SK-N-SH (cell line): ENCODE results near the gene PHLPP1. TPM values are rescaled to one million over a fixed set of nuclear protein-coding genes. Genes with fewer than 3 reads are reported as not detected.

ENCODE experiments used
- CTCF ChIA-PET: fragments of 300-600, 350-600 bp; formaldehyde crosslinking; extraction: SDS; loops from one replicate; lab custom pipeline; 2021; lab: Yijun Ruan, JAX
- POLR2A ChIA-PET: fragments of 350-600 bp; sonication (Branson Sonifier 250); formaldehyde crosslinking; extraction: SDS; loops from one replicate; lab custom pipeline; 2020; ENCODE audit warnings: antibody characterized with exemption, inconsistent platforms; lab: Yijun Ruan, JAX
- DNase-seq: peaks from one replicate; pipeline ENCODE4 v3.0.0; 2012
- H2AFZ ChIP-seq: fragments of 200-600 bp; sonication (generic); 2 replicates; pipeline ENCODE4 v1.8.1; 2016; ENCODE audit warnings: antibody characterized with exemption, mild to moderate bottlenecking, low read depth
- H3F3A ChIP-seq: fragments of 200-600 bp; sonication (generic); replicated peaks from 2 replicates; pipeline ENCODE3; 2016; ENCODE audit warnings: antibody characterized with exemption, mild to moderate bottlenecking; ENCODE audit not compliant: insufficient read depth
- H3K27ac ChIP-seq, 2 experiments: fragments of 200-500 bp in 1 of 2; fragments of 200-600 bp in 1 of 2; sonication (Bioruptor generic) in 1 of 2; sonication (generic), shearing (Covaris generic) in 1 of 2; 2 replicates each; pipeline versions ENCODE4 v1.5.1 to v1.6.1; 2014 to 2016; ENCODE audit warnings: low read depth in 2 of 2, inconsistent platforms in 1 of 2, low read length in 1 of 2, mild to moderate bottlenecking in 1 of 2, mixed read lengths in 1 of 2
- H3K27me3 ChIP-seq: fragments of 200-600 bp; sonication (generic), shearing (Covaris generic); 2 replicates; pipeline ENCODE4 v1.6.1; 2016; ENCODE audit warnings: mixed run types; ENCODE audit not compliant: insufficient read depth
- H3K36me3 ChIP-seq, 2 experiments: fragments of 200-500 bp in 1 of 2; fragments of 200-600 bp in 1 of 2; sonication (Bioruptor generic) in 1 of 2; sonication (generic) in 1 of 2; replicated peaks in 1 of 2; 2 replicates each; pipeline versions ENCODE3 to v1.5.1; 2014 to 2016; ENCODE audit warnings: low read length in 1 of 2, mild to moderate bottlenecking in 1 of 2; ENCODE audit not compliant: insufficient read depth in 2 of 2, control insufficient read depth in 1 of 2
- H3K4me1 ChIP-seq, 2 experiments: fragments of 200-500 bp in 1 of 2; fragments of 200-600 bp in 1 of 2; sonication (Bioruptor generic) in 1 of 2; sonication (generic), shearing (Covaris generic) in 1 of 2; 2 replicates each; pipeline versions ENCODE4 v1.5.1 to v1.6.1; 2014 to 2016; ENCODE audit warnings: low read depth in 1 of 2, low read length in 1 of 2, mixed run types in 1 of 2; ENCODE audit not compliant: insufficient read depth in 2 of 2, control insufficient read depth in 1 of 2
- H3K4me2 ChIP-seq: fragments of 200-600 bp; sonication (generic), shearing (Covaris generic); 2 replicates; pipeline ENCODE4 v1.6.1; 2017; ENCODE audit warnings: mixed run types
- H3K4me3 ChIP-seq, 2 experiments: fragments of 200-500 bp in 1 of 2; fragments of 200-600 bp in 1 of 2; sonication (Bioruptor generic) in 1 of 2; sonication (generic), shearing (Covaris generic) in 1 of 2; 2 replicates each; pipeline versions ENCODE4 v1.5.1 to v1.8.1; 2014 to 2016; ENCODE audit warnings: low read depth in 2 of 2, inconsistent platforms in 1 of 2, low read length in 1 of 2, mild to moderate bottlenecking in 1 of 2, mixed read lengths in 1 of 2, moderate library complexity in 1 of 2
- H3K79me2 ChIP-seq: fragments of 200-600 bp; sonication (generic); 2 replicates; pipeline ENCODE4 v1.8.1; 2017; ENCODE audit warnings: mild to moderate bottlenecking; ENCODE audit not compliant: insufficient read depth
- H3K9ac ChIP-seq: fragments of 200-600 bp; sonication (generic); 2 replicates; pipeline ENCODE4 v1.6.1; 2017; ENCODE audit warnings: mixed run types
- H3K9me2 ChIP-seq: fragments of 200-600 bp; sonication (generic); 2 replicates; pipeline ENCODE4 v1.6.1; 2017; ENCODE audit warnings: mixed run types
- H3K9me3 ChIP-seq: fragments of 200-600 bp; sonication (generic); 2 replicates; pipeline ENCODE4 v1.6.1; 2017; ENCODE audit warnings: mixed run types, mild to moderate bottlenecking, moderate library complexity
- H4K20me1 ChIP-seq: fragments of 200-600 bp; sonication (generic); 2 replicates; pipeline ENCODE4 v1.6.1; 2017; ENCODE audit warnings: mild to moderate bottlenecking, mixed run types; ENCODE audit not compliant: insufficient read depth
- CHD2 ChIP-seq: fragments of 150-350 bp; IDR thresholded peaks from 2 replicates; pipeline ENCODE4 v1.6.1; 2018; ENCODE audit warnings: low read length; ENCODE audit not compliant: partially characterized antibody
- ELF1 ChIP-seq: IDR thresholded peaks from 2 replicates; pipeline ENCODE4 v1.4.0; 2012
- EZH2phosphoT487 ChIP-seq: fragments of 200-600 bp; sonication (generic); IDR thresholded peaks from 2 replicates; pipeline ENCODE4 v1.6.1; 2017; ENCODE audit warnings: low read depth, mixed run types, mild to moderate bottlenecking, antibody characterized with exemption, moderate library complexity, borderline replicate concordance
- FOXM1 ChIP-seq: IDR thresholded peaks from 2 replicates; pipeline ENCODE4 v1.4.0; 2012; ENCODE audit warnings: low read depth, mild to moderate bottlenecking
- GATA2 ChIP-seq: sonication (generic); formaldehyde crosslinking; IDR thresholded peaks from 2 replicates; pipeline ENCODE4 v1.5.0; 2020; ENCODE audit warnings: mild to moderate bottlenecking, missing genetic modification reagents
- IRF3 ChIP-seq: fragments of 150-350 bp; IDR thresholded peaks from 2 replicates; pipeline ENCODE4 v1.6.1; 2016; ENCODE audit warnings: mild to moderate bottlenecking, low read depth, low read length
- MAX ChIP-seq: IDR thresholded peaks from 2 replicates; pipeline ENCODE4 v1.4.0; 2012; ENCODE audit warnings: low read depth
- MEF2A ChIP-seq: IDR thresholded peaks from 2 replicates; pipeline ENCODE4 v1.4.0; 2012; ENCODE audit warnings: low read depth, borderline replicate concordance
- MXI1 ChIP-seq: IDR thresholded peaks from 2 replicates; pipeline ENCODE4 v1.6.1; 2012; ENCODE audit warnings: mild to moderate bottlenecking, low read depth, low read length, improper control_type of control experiment
- NFIC ChIP-seq: IDR thresholded peaks from 2 replicates; pipeline ENCODE4 v1.4.0; 2012; ENCODE audit warnings: borderline replicate concordance
- PBX3 ChIP-seq: IDR thresholded peaks from 2 replicates; pipeline ENCODE4; 2012
- POLR2AphosphoS5 ChIP-seq: IDR thresholded peaks from 2 replicates; pipeline ENCODE4 v1.6.1; 2012; ENCODE audit warnings: low read depth, low read length
- RFX5 ChIP-seq: IDR thresholded peaks from 2 replicates; pipeline ENCODE4 v1.6.1; 2012; ENCODE audit warnings: mild to moderate bottlenecking, improper control_type of control experiment, low read length
- RXRA ChIP-seq: IDR thresholded peaks from 2 replicates; pipeline ENCODE4 v1.4.0; 2012; ENCODE audit warnings: low read depth, mild to moderate bottlenecking, borderline replicate concordance
- SIN3A ChIP-seq: IDR thresholded peaks from 2 replicates; pipeline ENCODE4 v1.6.1; 2012; ENCODE audit warnings: low read depth, mild to moderate bottlenecking, low read length, moderate library complexity, borderline replicate concordance
- TAF1 ChIP-seq: IDR thresholded peaks from 2 replicates; pipeline ENCODE4 v1.6.1; 2012; ENCODE audit warnings: low read depth, mild to moderate bottlenecking, low read length, moderate library complexity, borderline replicate concordance
- USF2 ChIP-seq: fragments of 150-350 bp; IDR thresholded peaks from 2 replicates; pipeline ENCODE4 v1.6.1; 2017; ENCODE audit warnings: antibody characterized with exemption, low read length, low read depth, borderline replicate concordance
- ZBTB33 ChIP-seq: IDR thresholded peaks from 2 replicates; pipeline ENCODE4 v1.4.0; 2012; ENCODE audit warnings: low read depth, borderline replicate concordance
- WGBS: methylation state at CpG from one replicate; pipeline ENCODE4 v1.1.6; 2017; ENCODE audit warnings: low lambda C conversion rate; 5-methylcytosine and 5-hydroxymethylcytosine counted together
- polyA plus RNA-seq, 3 experiments: library from polyadenylated mRNA; depleted of rRNA; stranded (reverse); fragments of >200 nt; gene quantifications; 2 replicates each; pipeline ENCODE4 v1.2.3, GENCODE V29; 2012

The PHLPP1 gene
- polyA plus RNA-seq, 1 of the 3 experiments (the other 2 are of a cell fraction) = 4.6 TPM

- Histone ChIP-seq H3K9me2 (no peaks in the 10 kb centered on the region), H3K79me2 (peaks cover 6% of the 10 kb centered on the region; the same call in 1 of the 2 replicates), H3K4me1 (peaks cover 0 to 6% of the 10 kb centered on the region in 2 experiments; a peak in 1 of 4 replicates), H2AFZ (no peak overlapping the region), H3K36me3 (no peaks in the 10 kb centered on the region), H3K9ac (no peak overlapping the region), H4K20me1 (no peaks in the 10 kb centered on the region), H3F3A (no peaks in the 10 kb centered on the region), H3K9me3 (no peaks in the 10 kb centered on the region), H3K4me2 (no peak overlapping the region), H3K4me3 (no peak overlapping the region), H3K27ac (no peak overlapping the region), H3K27me3 (no peaks in the 10 kb centered on the region)
- TF ChIP-seq SIN3A (no peak), RFX5 (no peak), CHD2 (no peak), ELF1 (no peak), EZH2phosphoT487 (no peak), NFIC (no peak), MEF2A (no peak), PBX3 (no peak), IRF3 (no peak), POLR2AphosphoS5 (no peak), RXRA (no peak), MXI1 (no peak), GATA2 (CRISPR knock-in tag) (no peak), ZBTB33 (no peak), USF2 (no peak), MAX (no peak), TAF1 (no peak), FOXM1 (no peak)
- POLR2A ChIA-PET = no interaction called here
- DNase-seq = no peak
- 87% methylated on average over 2 of the region's 2 CpGs for WGBS
- CTCF ChIA-PET = interaction anchor here (0.6 to 1.2 kb wide), 4 partner anchors 11 to 99 kb away, joined by 3 read pairs; partner anchors contain the start of gene PHLPP1
These were observed 98.9 kb downstream of the PHLPP1 start for GRCh38 chr18:62814132-62814759.
